GM12801 (cell line): ENCODE data around the gene FNBP1.

Experiments used
- CTCF ChIP-seq: IDR thresholded peaks from one replicate; pipeline ENCODE4 v1.5.1; 2011; ENCODE audit warnings: control low read depth; ENCODE audit not compliant: insufficient read length; ENCODE audit errors: extremely low read depth

FNBP1 gene

GRCh38 chr9:129990269-129991010 lies 52.5 kb downstream of the FNBP1 start:
- no peak for TF ChIP-seq CTCF

DNA sequence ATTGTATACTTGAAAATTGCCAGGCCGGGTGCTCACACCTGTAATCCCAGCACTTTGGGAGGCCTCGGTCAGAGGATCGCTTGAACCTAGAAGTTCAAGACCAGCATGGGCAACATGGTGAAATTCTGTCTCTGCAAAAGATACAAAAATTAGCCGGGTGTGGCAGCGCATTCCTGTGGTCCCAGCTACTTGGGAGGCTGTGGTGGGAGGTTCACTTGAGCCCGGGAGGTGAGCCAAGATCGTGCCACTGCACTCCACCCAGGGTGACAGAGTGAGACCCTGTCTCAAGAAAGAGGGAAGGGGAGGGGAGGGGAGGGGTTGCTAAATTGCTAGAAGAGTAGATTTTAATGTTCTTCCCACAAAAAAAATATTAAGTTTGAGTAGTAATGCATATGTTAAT lies 53.2 kb downstream of the FNBP1 start:
- TF ChIP-seq CTCF = no peak

DNA sequence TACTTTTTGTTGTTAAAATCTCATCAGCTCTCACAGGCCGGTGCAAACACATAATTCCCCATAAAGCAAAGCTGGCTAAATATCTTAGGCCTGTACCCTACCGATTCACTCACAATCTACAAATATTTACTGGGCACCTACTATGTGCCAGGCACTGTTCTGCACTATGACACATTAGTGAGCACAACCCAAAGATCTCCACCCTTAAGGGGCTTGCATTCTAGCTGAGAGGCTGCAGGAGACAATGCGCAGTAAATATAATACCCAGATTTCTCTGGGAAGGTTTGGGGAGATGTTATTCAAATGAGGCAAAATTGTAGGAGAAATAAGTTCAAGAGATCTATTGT lies 53.7 kb downstream of the FNBP1 start:
- TF ChIP-seq CTCF = no peak

DNA sequence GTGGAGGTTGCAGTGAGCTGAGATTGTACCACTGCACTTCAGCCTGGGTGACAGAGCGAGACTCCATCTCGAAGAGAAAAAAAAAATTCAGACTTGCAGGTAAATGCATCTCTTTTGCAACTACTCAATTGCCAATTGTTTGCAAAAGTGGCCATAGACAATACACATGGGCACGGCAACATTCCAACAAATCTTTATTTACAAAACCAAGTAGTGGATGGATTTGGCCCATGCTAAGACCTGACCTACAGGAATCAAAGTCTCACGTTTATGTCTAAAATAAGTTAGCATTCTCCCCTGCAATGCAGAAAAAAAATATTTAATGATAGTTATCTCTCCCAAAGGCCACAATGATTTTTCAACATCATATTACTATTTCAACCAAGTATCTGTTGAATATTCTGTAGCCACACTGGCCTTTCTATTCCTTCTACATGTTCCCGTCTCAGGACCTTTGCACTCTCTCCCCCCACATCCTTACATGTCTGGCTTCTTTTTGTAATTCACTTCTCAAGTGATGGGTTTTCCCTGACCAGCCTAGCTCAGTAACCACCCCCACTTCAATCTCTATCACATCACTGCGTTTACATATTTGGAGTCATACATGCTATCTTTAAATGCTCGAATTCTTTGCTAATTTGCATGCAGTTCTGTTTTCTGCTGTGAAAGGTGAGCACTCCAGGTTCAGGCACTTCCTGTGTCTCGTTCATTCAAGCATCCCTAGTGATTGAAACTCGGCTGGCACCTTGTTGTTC lies 54.2 kb downstream of the FNBP1 start:
- no peak for TF ChIP-seq CTCF

DNA sequence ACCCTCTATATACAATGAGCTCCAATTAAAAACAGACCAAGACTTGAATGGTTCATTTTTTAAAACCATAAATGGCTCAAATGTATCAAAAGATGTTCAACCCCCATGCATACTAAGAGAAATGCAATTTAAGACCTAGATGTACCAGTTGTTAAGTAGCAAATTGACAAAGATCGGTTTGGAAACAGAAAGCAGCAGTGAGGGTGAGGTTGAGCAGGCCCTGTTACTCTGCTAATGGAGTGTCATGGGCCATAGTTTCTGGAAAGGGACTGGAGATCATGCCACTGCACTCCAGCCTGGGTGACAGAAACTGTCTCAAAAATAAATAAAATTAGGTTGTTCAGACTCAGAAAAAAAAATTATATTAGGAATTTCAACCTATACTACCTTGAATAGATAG lies 55.0 kb downstream of the FNBP1 start:
- TF ChIP-seq CTCF = no peak

GRCh38 chr9:129987047-129987446 lies 55.9 kb downstream of the FNBP1 start:
- no peak for TF ChIP-seq CTCF

DNA sequence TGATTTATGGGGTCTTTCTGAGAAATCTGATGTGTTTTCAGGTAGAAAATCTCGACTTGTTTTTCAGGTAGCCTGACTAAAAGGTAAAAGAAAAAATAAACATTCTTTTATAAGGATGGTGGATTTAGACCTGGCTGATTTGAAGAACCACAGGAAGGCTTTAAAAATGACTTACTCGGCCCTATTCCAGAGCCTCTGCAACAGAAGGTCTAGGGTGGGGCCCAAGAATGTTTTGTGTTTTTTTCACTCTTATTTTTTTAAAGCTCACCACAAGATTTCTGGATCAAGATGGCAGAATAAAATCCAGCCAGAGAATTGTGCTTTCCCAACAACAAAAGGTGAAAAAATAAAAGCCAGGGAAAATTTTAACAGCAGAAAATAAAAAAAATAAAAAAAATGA lies 59.1 kb downstream of the FNBP1 start:
- no peak for TF ChIP-seq CTCF
